Transverse colon (tissue), 4 donors: Measurements from ENCODE around the gene SLC7A1.

Experiments
- POLR2A ChIP-seq: fragments of 450-650 bp; IDR thresholded peaks from one replicate; pipeline ENCODE4 v1.6.1; 2016; ENCODE audit warnings: antibody characterized with exemption, mild to moderate bottlenecking, moderate library complexity
- POLR2AphosphoS5 ChIP-seq, 3 donors: sonication (generic); formaldehyde crosslinking; IDR thresholded peaks; one replicate each; pipeline ENCODE4 v1.6.1; 2016; ENCODE audit warnings: antibody characterized with exemption in 3 of 3
- TF ChIP-seq, protein P1 (sequence below), 5 experiments: fragments of 200-600 bp in 3 of 5; fragments of 450-650 bp in 2 of 5; sonication (generic) in 3 of 5; IDR thresholded peaks; 1 replicate in 2 of 5; 2 replicates in 3 of 5; pipeline ENCODE4 v1.5.1; 2016 to 2017; ENCODE audit warnings: antibody characterized with exemption in 5 of 5, inconsistent platforms in 3 of 5, mild to moderate bottlenecking in 2 of 5, moderate library complexity in 1 of 5

DNA sequence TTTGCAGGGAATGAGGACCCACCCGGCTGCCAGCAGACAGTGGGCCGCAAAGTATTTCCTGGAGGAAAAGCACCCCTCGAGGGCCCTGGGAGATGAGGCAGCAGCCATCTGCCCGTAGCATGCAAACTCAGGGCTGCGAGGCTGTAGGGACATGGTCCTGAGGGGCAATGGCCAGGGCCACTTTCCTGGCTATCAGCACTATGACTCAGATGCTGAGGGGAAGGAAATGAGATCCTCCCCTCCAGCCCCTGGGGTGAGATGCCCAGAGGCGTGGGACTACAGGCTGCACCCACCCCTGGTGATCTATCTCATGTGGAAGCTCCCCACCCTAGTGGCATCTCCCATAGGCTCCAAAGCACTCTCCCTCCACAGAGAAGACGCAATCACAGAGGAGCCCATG lies 80.1 kb downstream of the SLC7A1 start:
- TF ChIP-seq, protein P1, sequence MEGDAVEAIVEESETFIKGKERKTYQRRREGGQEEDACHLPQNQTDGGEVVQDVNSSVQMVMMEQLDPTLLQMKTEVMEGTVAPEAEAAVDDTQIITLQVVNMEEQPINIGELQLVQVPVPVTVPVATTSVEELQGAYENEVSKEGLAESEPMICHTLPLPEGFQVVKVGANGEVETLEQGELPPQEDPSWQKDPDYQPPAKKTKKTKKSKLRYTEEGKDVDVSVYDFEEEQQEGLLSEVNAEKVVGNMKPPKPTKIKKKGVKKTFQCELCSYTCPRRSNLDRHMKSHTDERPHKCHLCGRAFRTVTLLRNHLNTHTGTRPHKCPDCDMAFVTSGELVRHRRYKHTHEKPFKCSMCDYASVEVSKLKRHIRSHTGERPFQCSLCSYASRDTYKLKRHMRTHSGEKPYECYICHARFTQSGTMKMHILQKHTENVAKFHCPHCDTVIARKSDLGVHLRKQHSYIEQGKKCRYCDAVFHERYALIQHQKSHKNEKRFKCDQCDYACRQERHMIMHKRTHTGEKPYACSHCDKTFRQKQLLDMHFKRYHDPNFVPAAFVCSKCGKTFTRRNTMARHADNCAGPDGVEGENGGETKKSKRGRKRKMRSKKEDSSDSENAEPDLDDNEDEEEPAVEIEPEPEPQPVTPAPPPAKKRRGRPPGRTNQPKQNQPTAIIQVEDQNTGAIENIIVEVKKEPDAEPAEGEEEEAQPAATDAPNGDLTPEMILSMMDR (IDR thresholded peaks at IDR 0.05), result no peak
- no peak for TF ChIP-seq POLR2AphosphoS5 (IDR thresholded peaks at IDR 0.05)
- TF ChIP-seq POLR2A, result no peak
